RWPE2 (cell line): ENCODE data around the gene FH.

Source experiments
- ATAC-seq: fragments of 200-7000 bp; cut with Tn5 transposase; 3 replicates; pipeline ENCODE4 v1.9.1; 2021; ENCODE audit warnings: low read depth
- DNase-seq: peaks from one replicate; pipeline ENCODE4 v3.0.0-alpha.2; 2020; ENCODE audit warnings: low spot score
- H3K27ac ChIP-seq: fragments of 450-650 bp; 2 replicates; pipeline ENCODE4 v1.5.1; 2017; ENCODE audit warnings: mild to moderate bottlenecking; ENCODE audit not compliant: poor library complexity, severe bottlenecking
- H3K27me3 ChIP-seq: fragments of 250-450 bp; sonication (Bioruptor Pico); 2 replicates; pipeline ENCODE4 v1.5.1; 2021; ENCODE audit warnings: mild to moderate bottlenecking, moderate library complexity; ENCODE audit not compliant: insufficient read depth, poor library complexity, severe bottlenecking
- H3K36me3 ChIP-seq: fragments of 250-450 bp; sonication (Bioruptor Pico); 2 replicates; pipeline ENCODE4 v1.5.1; 2020; ENCODE audit warnings: low read depth, mild to moderate bottlenecking, moderate library complexity
- H3K4me1 ChIP-seq: fragments of 250-450 bp; sonication (Bioruptor Pico); 2 replicates; pipeline ENCODE4 v1.5.1; 2021; ENCODE audit warnings: mild to moderate bottlenecking, moderate library complexity; ENCODE audit not compliant: insufficient read depth, poor library complexity, severe bottlenecking
- H3K4me3 ChIP-seq: fragments of 250-450 bp; sonication (Bioruptor Pico); 2 replicates; pipeline ENCODE4 v1.5.1; 2021; ENCODE audit warnings: mild to moderate bottlenecking, moderate library complexity; ENCODE audit not compliant: severe bottlenecking
- H3K9me3 ChIP-seq: fragments of 250-450 bp; sonication (Bioruptor Pico); 2 replicates; pipeline ENCODE4 v1.5.1; 2021; ENCODE audit warnings: mild to moderate bottlenecking, moderate library complexity; ENCODE audit not compliant: severe bottlenecking
- CTCF ChIP-seq: fragments of 450-650 bp; IDR thresholded peaks from one replicate; pipeline ENCODE4 v1.5.1; 2017; ENCODE audit warnings: mild to moderate bottlenecking, moderate library complexity; ENCODE audit not compliant: poor library complexity, severe bottlenecking

FH gene

GRCh38 chr1:241457421-241457820 is 62.1 kb downstream of the FH start:
- Histone ChIP-seq H3K4me1 (no peaks in the 10 kb centered on the region), H3K4me3 (no peak overlapping the region), H3K27ac (no peak overlapping the region), H3K9me3 (no peaks in the 10 kb centered on the region), H3K27me3 (no peaks in the 10 kb centered on the region), H3K36me3 (no peaks in the 10 kb centered on the region)
- no peak for TF ChIP-seq CTCF
- ATAC-seq (no peak), DNase-seq (no peak)

- no peaks in the 10 kb centered on the region for H3K9me3 ChIP-seq
- H3K27me3 ChIP-seq: no peaks in the 10 kb centered on the region
- no peaks in the 10 kb centered on the region for H3K36me3 ChIP-seq
- no peak for DNase-seq
- no peak overlapping the region for H3K4me3 ChIP-seq
- H3K4me1 ChIP-seq: no peaks in the 10 kb centered on the region
- no peak for TF ChIP-seq CTCF
- ATAC-seq: no peak
- no peak overlapping the region for H3K27ac ChIP-seq
These were observed 62.8 kb downstream of the FH start for GRCh38 chr1:241456743-241457142.

GRCh38 chr1:241453732-241454131 is 65.8 kb downstream of the FH start:
- no peaks in the 10 kb centered on the region for H3K4me1 ChIP-seq
- no peak for DNase-seq
- H3K9me3 ChIP-seq: no peaks in the 10 kb centered on the region
- no peaks in the 10 kb centered on the region for H3K36me3 ChIP-seq
- no peak overlapping the region for H3K4me3 ChIP-seq
- H3K27me3 ChIP-seq: no peaks in the 10 kb centered on the region
- no peak for ATAC-seq
- no peak overlapping the region for H3K27ac ChIP-seq
- no peak for TF ChIP-seq CTCF

- Histone ChIP-seq H3K27me3 (no peaks in the 10 kb centered on the region), H3K4me3 (no peak overlapping the region), H3K36me3 (no peaks in the 10 kb centered on the region), H3K27ac (no peak overlapping the region), H3K9me3 (no peaks in the 10 kb centered on the region), H3K4me1 (no peaks in the 10 kb centered on the region)
- ATAC-seq (no peak), DNase-seq (no peak)
- TF ChIP-seq CTCF: no peak
These were observed 67.6 kb downstream of the FH start for GRCh38 chr1:241451956-241452355.
